ENCODE measurements around the gene KRT85. TPM values are rescaled to one million over a fixed set of nuclear protein-coding genes. Genes with fewer than 3 reads are reported as not detected.

The KRT85 gene
- total RNA-seq, result not detected

- no peaks in the 10 kb centered on the region for H3K9me3 ChIP-seq
- no peaks in the 10 kb centered on the region for H3K27me3 ChIP-seq
- DNase-seq, result no peak
- H3K4me1 ChIP-seq, result peaks cover 7% of the 10 kb centered on the region
- no peaks in the 10 kb centered on the region for H3K36me3 ChIP-seq (replicated peaks in 1 of 2; ENCODE audit: insufficient read depth in 1 of 2, low read depth in 2 of 2)
- intact Hi-C loops (cut with DNase I), result no loop called here
- H3K27ac ChIP-seq, result no peak within 1 kb of the TSS
- ATAC-seq, result no peak
- H3K4me3 ChIP-seq, result no peak within 1 kb of the TSS
- TF ChIP-seq CTCF (IDR thresholded peaks at IDR 0.05) (no peak), POLR2A (IDR thresholded peaks at IDR 0.05) (no peak)
- 82 to 89% methylated on average over 33 to 41 of the region's 42 CpGs for WGBS, 2 donors
These were observed at the start of gene KRT85 for GRCh38 chr12:52366738-52367485. TSS of gene KRT85 (minus strand) at chr12:52367481. CDS start at chr12:52367405, 76 bp downstream.

- Histone ChIP-seq H3K27me3 (no peaks in the 10 kb centered on the region), H3K36me3 (replicated peaks in 1 of 2; ENCODE audit: insufficient read depth in 1 of 2, low read depth in 2 of 2) (no peaks in the 10 kb centered on the region), H3K4me3 (no peak overlapping the region), H3K4me1 (no peaks in the 10 kb centered on the region), H3K9me3 (no peaks in the 10 kb centered on the region), H3K27ac (no peak overlapping the region)
- intact Hi-C loops (cut with DNase I), result no loop called here
- no peak for ATAC-seq
- TF ChIP-seq POLR2A (IDR thresholded peaks at IDR 0.05) (no peak), CTCF (IDR thresholded peaks at IDR 0.05) (no peak)
- WGBS, 2 donors, result 77 to 92% methylated on average over 1 of the region's 1 CpG
- no peak for DNase-seq
These were observed 49.5 kb upstream of the KRT85 start for GRCh38 chr12:52416795-52417194.

GRCh38 chr12:52415870-52416750 lies 48.8 kb upstream of the KRT85 start:
- H3K36me3 ChIP-seq (replicated peaks in 1 of 2; ENCODE audit: insufficient read depth in 1 of 2, low read depth in 2 of 2), result no peaks in the 10 kb centered on the region
- no peaks in the 10 kb centered on the region for H3K9me3 ChIP-seq
- H3K27ac ChIP-seq, result no peak overlapping the region
- intact Hi-C loops (cut with DNase I), result no loop called here
- DNase-seq (peak; percentile 19 to 57 (median 28)), ATAC-seq (peak; percentile 71)
- no peaks in the 10 kb centered on the region for H3K27me3 ChIP-seq
- WGBS, 2 donors, result 43 to 65% methylated on average over 6 to 10 of the region's 10 CpGs
- no peaks in the 10 kb centered on the region for H3K4me1 ChIP-seq
- H3K4me3 ChIP-seq, result no peak overlapping the region
- TF ChIP-seq CTCF (IDR thresholded peaks at IDR 0.05) (no peak), POLR2A (IDR thresholded peaks at IDR 0.05) (no peak)

- Histone ChIP-seq H3K4me3 (no peak overlapping the region), H3K27ac (no peak overlapping the region), H3K4me1 (no peaks in the 10 kb centered on the region), H3K9me3 (no peaks in the 10 kb centered on the region), H3K27me3 (no peaks in the 10 kb centered on the region), H3K36me3 (replicated peaks in 1 of 2; ENCODE audit: insufficient read depth in 1 of 2, low read depth in 2 of 2) (no peaks in the 10 kb centered on the region)
- intact Hi-C loops (cut with DNase I), result no loop called here
- 75 to 76% methylated on average over 4 to 5 of the region's 5 CpGs for WGBS, 2 donors
- TF ChIP-seq CTCF (IDR thresholded peaks at IDR 0.05) (no peak), POLR2A (IDR thresholded peaks at IDR 0.05) (no peak)
- no peak for ATAC-seq
- no peak for DNase-seq
These were observed 47.7 kb upstream of the KRT85 start for GRCh38 chr12:52414936-52415335.
